HCT116 (cell line): ENCODE data around the gene SLC38A2.

ENCODE experiments used
- CTCF ChIP-seq, 3 experiments: fragments of 200-600 bp in 1 of 3; sonication (generic) in 1 of 3; IDR thresholded peaks in 2 of 3; conservative IDR thresholded peaks in 1 of 3; 2 replicates each; pipeline ENCODE4 v1.5.1; 2012 to 2017; ENCODE audit warnings: low read depth in 2 of 3, low read length in 2 of 3, antibody characterized with exemption in 1 of 3, borderline replicate concordance in 1 of 3, control low read depth in 1 of 3, mild to moderate bottlenecking in 1 of 3, mixed read lengths in 1 of 3, mixed run types in 1 of 3, moderate library complexity in 1 of 3; ENCODE audit not compliant: insufficient read depth in 1 of 3
- ELF1 ChIP-seq: IDR thresholded peaks from 2 replicates; pipeline ENCODE4 v1.6.1; 2012; ENCODE audit warnings: low read depth, borderline replicate concordance
- EZH2 ChIP-seq: fragments of 200-600 bp; sonication (generic); IDR thresholded peaks from 2 replicates; pipeline ENCODE4 v1.6.1; 2017; ENCODE audit warnings: antibody characterized with exemption, mixed run types
- FOSL1 ChIP-seq: IDR thresholded peaks from 2 replicates; pipeline ENCODE4 v1.6.1; 2012; ENCODE audit warnings: low read depth
- JUND ChIP-seq: IDR thresholded peaks from 2 replicates; pipeline ENCODE4 v1.6.1; 2012
- POLR2A ChIP-seq: IDR thresholded peaks from 2 replicates; pipeline ENCODE4 v1.7.0; 2011; ENCODE audit warnings: borderline replicate concordance; ENCODE audit not compliant: insufficient read depth, insufficient read length; ENCODE audit errors: extremely low read depth
- POLR2AphosphoS5 ChIP-seq: IDR thresholded peaks from 2 replicates; pipeline ENCODE4 v1.6.1; 2011; ENCODE audit warnings: mild to moderate bottlenecking, low read depth, low read length, moderate library complexity
- REST ChIP-seq: IDR thresholded peaks from 2 replicates; pipeline ENCODE4 v1.6.1; 2012; ENCODE audit warnings: low read depth
- ZFX ChIP-seq: fragments of 450-650 bp; IDR thresholded peaks from 2 replicates; pipeline ENCODE4 v1.6.1; 2017
- ZNF274 ChIP-seq: fragments of 200-500 bp; sonication (Bioruptor generic); IDR thresholded peaks from 2 replicates; pipeline ENCODE4 v1.6.1; 2014; ENCODE audit warnings: mild to moderate bottlenecking, low read depth, low read length, inconsistent platforms
- TF ChIP-seq, protein P1 (sequence below): IDR thresholded peaks from 2 replicates; pipeline ENCODE4 v1.6.1; 2012

- TF ChIP-seq CTCF (IDR thresholded peaks at IDR 0.05 in 2 of 3, conservative IDR thresholded peaks at IDR 0.05 in 1 of 3; ENCODE audit: borderline replicate concordance in 1 of 3, insufficient read depth in 1 of 3, low read depth in 2 of 3, low read length in 2 of 3): no peak
- no peak for TF ChIP-seq EZH2
- no peak for TF ChIP-seq POLR2AphosphoS5
- TF ChIP-seq FOSL1: no peak
- TF ChIP-seq POLR2A: no peak
- TF ChIP-seq ZNF274: no peak
- no peak for TF ChIP-seq JUND
- TF ChIP-seq REST: no peak
- TF ChIP-seq ELF1: no peak
- no peak for TF ChIP-seq ZFX
- TF ChIP-seq, protein P1, sequence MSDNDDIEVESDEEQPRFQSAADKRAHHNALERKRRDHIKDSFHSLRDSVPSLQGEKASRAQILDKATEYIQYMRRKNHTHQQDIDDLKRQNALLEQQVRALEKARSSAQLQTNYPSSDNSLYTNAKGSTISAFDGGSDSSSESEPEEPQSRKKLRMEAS: peak; percentile 58
These were observed 1.0 kb upstream of the SLC38A2 start for GRCh38 chr12:46373301-46374296.
